Stomach smooth muscle (tissue), 2 donors: ENCODE results near the gene HGF.
"Not testable (repeated sequence)": the region's sequence is repeated elsewhere in the genome, so short reads cannot be mapped to it uniquely, and the experiment has no call there.

ENCODE experiments used
- H3K27ac ChIP-seq: one replicate; pipeline ENCODE4 v1.7.0; 2013; ENCODE audit warnings: mild to moderate bottlenecking, low read length, inconsistent platforms
- H3K27me3 ChIP-seq, 2 donors: one replicate each; pipeline ENCODE4 v1.7.0; 2013; ENCODE audit warnings: low read length in 2 of 2; ENCODE audit not compliant: insufficient read depth in 2 of 2, control insufficient read depth in 1 of 2
- H3K36me3 ChIP-seq, 2 donors: one replicate each; pipeline ENCODE4 v1.7.0; 2013; ENCODE audit warnings: low read length in 2 of 2; ENCODE audit not compliant: control insufficient read depth in 2 of 2, insufficient read depth in 2 of 2
- H3K4me1 ChIP-seq: one replicate; pipeline ENCODE4 v1.7.0; 2013; ENCODE audit warnings: low read length; ENCODE audit not compliant: control insufficient read depth, insufficient read depth
- H3K4me3 ChIP-seq, 2 donors: one replicate each; pipeline ENCODE4 v1.7.0; 2013; ENCODE audit warnings: low read length in 2 of 2
- H3K9ac ChIP-seq, 2 donors: one replicate each; pipeline ENCODE4 v1.7.0; 2013; ENCODE audit warnings: low read length in 2 of 2, mild to moderate bottlenecking in 1 of 2
- H3K9me3 ChIP-seq, 2 donors: one replicate each; pipeline ENCODE4 v1.7.0; 2013; ENCODE audit warnings: low read length in 2 of 2; ENCODE audit not compliant: control insufficient read depth in 2 of 2
- donor health status: healthy.
- donor health status: Pancreatic carcinoma.

HGF gene

GRCh38 chr7:81769891-81770727 lies at the start of gene HGF:
Gene HGF, minus strand, starts transcription at chr7:81770047. Its CDS starts 76 bp downstream, at chr7:81769971.
- Histone ChIP-seq H3K36me3 (no peaks in the 10 kb centered on the region), H3K4me1 (no peaks in the 10 kb centered on the region), H3K4me3 (peak within 1 kb of the TSS; percentile 47 to 70), H3K9me3 (no peaks in the 10 kb centered on the region), H3K27ac (no peak within 1 kb of the TSS), H3K27me3 (no peaks in the 10 kb centered on the region), H3K9ac (peak within 1 kb of the TSS; percentile 43 to 44)

DNA sequence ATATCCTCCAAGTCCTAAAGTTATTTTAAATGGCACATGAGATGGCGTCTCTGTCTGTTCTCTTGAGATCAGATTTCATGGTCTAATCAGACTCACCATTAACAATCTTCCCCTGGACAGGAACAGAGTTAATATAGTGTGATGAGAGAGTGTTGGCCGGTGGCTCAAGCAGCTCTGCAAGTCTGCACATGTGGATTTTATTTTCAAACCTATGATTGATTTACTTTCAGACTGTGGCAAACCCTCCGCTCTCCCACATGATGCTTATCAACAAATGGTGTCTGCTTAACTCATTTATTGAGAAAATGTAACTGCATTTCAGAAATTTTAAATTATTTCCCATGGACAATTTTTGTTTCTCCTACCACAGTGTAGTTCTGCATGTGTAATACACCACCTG lies 46.5 kb upstream of the HGF start:
- Histone ChIP-seq H3K4me1 (no peaks in the 10 kb centered on the region), H3K27ac (no peak overlapping the region), H3K27me3 (no peaks in the 10 kb centered on the region), H3K9ac (no peak overlapping the region), H3K36me3 (no peaks in the 10 kb centered on the region), H3K9me3 (no peaks in the 10 kb centered on the region), H3K4me3 (no peak overlapping the region)

DNA sequence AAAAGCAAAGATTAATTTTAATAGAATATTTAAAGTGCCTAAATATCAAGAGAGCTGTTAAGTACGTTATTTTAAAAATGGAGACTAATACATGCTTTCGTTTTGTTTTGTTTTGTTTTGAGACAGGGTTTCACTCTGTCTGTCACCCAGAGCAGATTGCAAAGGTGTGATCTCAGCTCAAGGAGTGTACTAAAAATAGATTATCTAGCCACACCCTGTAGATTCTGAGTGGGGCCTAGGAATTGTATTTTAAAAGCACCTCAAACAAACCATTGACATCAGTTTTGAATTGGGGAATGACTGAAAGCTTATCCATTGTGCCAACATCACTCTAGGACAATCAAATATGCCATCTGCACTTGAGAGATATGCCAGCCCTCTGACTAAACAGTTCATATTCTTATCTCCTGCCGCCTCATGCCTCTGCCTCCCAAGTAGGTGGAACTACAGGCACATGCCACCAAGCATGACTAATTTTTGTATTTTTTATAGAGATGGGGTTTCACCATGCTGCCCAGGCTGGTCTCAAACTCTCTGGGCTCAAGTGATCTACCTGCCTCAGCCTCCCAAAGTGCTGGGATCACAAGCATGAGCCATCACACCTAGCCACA lies 43.1 kb upstream of the HGF start:
- H3K9me3 ChIP-seq: not testable (repeated sequence)

GRCh38 chr7:81811956-81812865 lies 42.4 kb upstream of the HGF start:
- Histone ChIP-seq H3K27ac (no peak overlapping the region), H3K9me3 (no peaks in the 10 kb centered on the region), H3K36me3 (no peaks in the 10 kb centered on the region), H3K4me3 (no peak overlapping the region), H3K9ac (no peak overlapping the region), H3K4me1 (no peaks in the 10 kb centered on the region), H3K27me3 (no peaks in the 10 kb centered on the region)

More for the DNA sequence above, 43.1 kb upstream of the HGF start:
- H3K27me3 ChIP-seq, H3K27ac ChIP-seq, H3K36me3 ChIP-seq, H3K4me1 ChIP-seq, H3K4me3 ChIP-seq, H3K9ac ChIP-seq: not testable (repeated sequence)

DNA sequence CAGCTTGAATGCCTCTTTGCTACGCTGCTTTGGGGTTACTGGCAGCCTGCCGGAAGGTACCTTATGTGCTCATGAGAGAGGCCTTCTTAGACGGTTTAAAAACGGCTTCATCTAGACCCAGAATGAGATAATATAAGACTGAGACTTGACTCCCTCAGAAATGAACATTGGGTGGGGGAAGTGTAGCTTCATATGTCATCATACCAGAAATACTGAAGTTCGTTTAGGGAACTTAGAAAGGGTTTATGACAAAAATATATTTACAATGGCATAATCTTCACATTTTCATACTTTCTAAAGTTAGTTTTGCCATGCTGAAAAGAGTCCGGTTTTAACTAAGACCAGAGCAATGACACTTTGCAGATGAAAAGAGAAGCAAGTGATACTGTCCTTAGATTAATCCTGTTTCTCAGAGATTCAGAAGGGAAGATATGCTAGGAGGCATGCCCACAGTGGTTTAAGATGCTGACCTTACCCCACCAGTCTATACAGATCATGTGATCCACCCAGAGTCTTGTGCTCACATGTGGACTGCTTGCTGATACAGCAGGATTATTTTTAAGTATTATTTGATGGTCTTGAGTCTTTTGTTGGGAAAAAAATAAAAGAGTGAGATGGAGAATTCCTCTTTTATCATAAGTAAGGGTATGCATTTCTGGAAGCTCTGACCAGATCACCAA lies 40.8 kb upstream of the HGF start:
- no peaks in the 10 kb centered on the region for H3K27me3 ChIP-seq
- no peaks in the 10 kb centered on the region for H3K4me1 ChIP-seq
- H3K9me3 ChIP-seq: no peaks in the 10 kb centered on the region
- H3K9ac ChIP-seq: no peak overlapping the region
- H3K36me3 ChIP-seq: no peaks in the 10 kb centered on the region
- H3K4me3 ChIP-seq: no peak overlapping the region
- no peak overlapping the region for H3K27ac ChIP-seq

- not testable (repeated sequence) for H3K4me1 ChIP-seq, H3K4me3 ChIP-seq, H3K27ac ChIP-seq, H3K36me3 ChIP-seq, H3K9me3 ChIP-seq, H3K27me3 ChIP-seq, H3K9ac ChIP-seq
Measured at GRCh38 chr7:81808310-81808709, 38.5 kb upstream of the HGF start.

GRCh38 chr7:81803267-81803666 lies 33.4 kb upstream of the HGF start:
- Histone ChIP-seq H3K4me3 (no peak overlapping the region), H3K27ac (no peak overlapping the region), H3K9me3 (no peaks in the 10 kb centered on the region), H3K27me3 (no peaks in the 10 kb centered on the region), H3K9ac (no peak overlapping the region), H3K36me3 (no peaks in the 10 kb centered on the region), H3K4me1 (no peaks in the 10 kb centered on the region)

DNA sequence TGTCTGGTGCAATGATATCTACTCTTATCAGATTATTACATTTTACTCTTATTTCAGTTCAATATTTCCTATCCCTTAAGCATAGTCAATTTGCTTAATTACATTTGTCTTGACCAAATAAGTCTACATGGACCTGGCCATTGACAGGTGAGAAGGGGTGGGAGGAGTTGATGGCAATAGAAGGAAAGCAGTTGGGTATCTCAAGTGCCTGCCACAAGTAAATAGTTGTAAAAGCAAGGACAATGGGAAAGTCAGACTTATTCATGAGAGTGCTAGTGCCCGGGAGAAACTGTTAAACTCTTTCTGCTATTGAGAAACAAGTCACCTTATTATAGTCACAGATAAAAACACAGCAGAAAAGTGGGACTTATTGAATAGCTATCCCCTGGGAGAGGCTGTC lies 32.4 kb upstream of the HGF start:
- H3K36me3 ChIP-seq: no peaks in the 10 kb centered on the region
- no peaks in the 10 kb centered on the region for H3K4me1 ChIP-seq
- no peaks in the 10 kb centered on the region for H3K9me3 ChIP-seq
- no peak overlapping the region for H3K9ac ChIP-seq
- no peak overlapping the region for H3K27ac ChIP-seq
- H3K4me3 ChIP-seq: no peak overlapping the region
- no peaks in the 10 kb centered on the region for H3K27me3 ChIP-seq

- Histone ChIP-seq H3K9ac (no peak overlapping the region), H3K36me3 (no peaks in the 10 kb centered on the region), H3K9me3 (no peaks in the 10 kb centered on the region), H3K4me3 (no peak overlapping the region), H3K27me3 (no peaks in the 10 kb centered on the region), H3K27ac (no peak overlapping the region), H3K4me1 (no peaks in the 10 kb centered on the region)
Measured at GRCh38 chr7:81801532-81801931, 31.7 kb upstream of the HGF start.
